HG03196 (cell line): ENCODE data around the gene BEND7.

Source experiments
- ATAC-seq: cut with Tn5 transposase; IDR thresholded peaks from one replicate; pipeline ENCODE4 v1.9.1; 2021; ENCODE audit not compliant: unreplicated experiment

BEND7 gene

DNA sequence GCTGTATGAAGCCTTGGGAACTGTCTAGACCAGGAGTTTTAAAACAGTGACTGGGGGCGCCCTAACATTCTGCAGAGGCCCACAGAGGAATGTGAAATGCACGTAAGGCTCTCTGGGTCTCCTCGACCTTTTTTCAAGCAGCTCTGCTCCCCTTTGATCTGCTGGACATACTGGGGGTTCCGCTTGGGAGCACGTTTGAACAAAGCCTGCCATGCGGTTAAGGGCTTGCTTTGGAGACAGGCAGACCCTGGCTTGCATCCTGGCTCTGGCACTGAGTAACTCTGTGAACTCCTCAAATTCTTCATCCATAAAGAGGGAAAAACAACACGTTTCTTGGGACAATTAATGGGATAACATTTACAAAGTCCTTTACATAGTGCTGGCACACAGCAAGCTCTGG lies 7.8 kb downstream of the BEND7 start:
- ATAC-seq = no peak

DNA sequence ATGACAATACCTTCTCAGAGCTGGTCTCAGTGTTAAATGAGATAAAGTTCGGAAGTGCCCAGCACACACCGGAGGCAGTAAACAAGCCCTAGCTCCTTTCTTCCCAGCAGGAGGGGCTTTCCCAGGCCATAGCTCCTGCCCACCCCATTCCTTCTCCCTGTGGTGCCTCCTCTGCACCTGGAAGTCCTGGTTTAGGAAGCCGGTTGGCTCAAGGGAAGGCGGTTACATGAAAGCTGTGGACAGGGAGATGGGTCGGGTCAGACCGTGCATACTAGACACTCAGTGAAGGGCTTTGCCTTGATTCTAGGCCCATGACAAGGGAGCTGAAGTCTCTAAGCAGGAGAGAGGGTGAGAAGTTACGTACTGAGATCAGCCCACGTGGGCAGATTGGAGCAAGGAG lies 8.6 kb downstream of the BEND7 start:
- ATAC-seq = no peak

GRCh38 chr10:13518076-13518692 lies 10.6 kb downstream of the BEND7 start:
- ATAC-seq = no peak

DNA sequence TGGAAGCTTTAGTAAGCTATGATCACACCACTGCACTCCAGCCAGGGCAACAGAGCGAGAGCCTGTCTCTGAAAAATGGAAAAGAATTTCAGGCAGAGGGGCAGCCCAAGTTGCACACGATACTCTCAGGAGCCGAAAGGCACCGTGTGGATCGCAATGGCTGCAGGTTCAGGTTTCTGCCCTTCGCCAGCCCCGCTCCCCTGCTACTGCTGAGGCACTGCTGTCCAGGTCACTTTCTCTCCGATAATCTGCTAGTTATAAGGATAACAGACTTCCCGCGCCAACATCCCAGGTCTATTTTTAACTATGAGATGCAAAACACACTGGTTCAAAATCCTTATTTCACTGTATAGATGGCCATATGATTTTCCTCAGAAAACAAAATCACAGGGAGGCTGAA lies 11.1 kb downstream of the BEND7 start:
- no peak for ATAC-seq

DNA sequence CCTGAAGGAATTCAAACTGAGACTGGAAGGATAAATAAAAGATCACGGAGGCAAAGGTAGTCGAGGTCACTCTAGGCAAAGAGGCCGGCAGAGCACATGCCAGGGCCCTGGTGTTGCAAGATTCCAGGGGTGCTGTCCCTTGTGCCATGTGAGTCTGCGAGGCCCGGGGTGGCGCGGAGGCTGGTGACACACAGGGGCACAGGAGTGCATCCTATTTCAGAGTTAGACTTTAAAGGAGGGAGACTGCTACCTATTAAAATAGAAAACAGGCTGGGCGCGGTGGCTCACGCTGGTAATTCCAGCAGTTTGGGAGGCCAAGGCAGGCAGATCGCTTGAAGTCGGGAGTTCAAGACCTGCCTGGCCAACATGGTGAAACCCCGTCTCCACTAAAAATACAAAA lies 12.6 kb downstream of the BEND7 start:
- ATAC-seq = no peak

GRCh38 chr10:13515467-13515866 lies 13.3 kb downstream of the BEND7 start:
- ATAC-seq = no peak

DNA sequence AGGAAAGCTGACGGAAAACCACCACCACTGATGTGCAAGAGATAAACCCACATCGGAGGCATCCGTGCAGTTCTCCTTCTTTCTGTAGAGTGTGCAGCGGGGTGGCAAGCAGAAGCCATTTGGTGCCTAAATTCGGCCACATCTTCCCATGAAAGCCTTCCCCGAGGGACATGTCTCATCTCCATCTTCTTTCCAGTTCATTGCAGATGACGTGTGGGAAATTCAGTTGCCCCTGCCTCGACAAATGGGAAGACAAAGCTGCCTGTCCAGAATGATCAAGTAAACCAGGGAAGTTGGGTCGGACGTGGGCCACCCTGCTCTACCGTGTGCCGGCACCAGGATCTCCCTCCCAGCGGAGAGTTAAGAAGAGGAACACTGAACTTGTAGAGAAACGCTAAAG lies 14.5 kb downstream of the BEND7 start:
- no peak for ATAC-seq

DNA sequence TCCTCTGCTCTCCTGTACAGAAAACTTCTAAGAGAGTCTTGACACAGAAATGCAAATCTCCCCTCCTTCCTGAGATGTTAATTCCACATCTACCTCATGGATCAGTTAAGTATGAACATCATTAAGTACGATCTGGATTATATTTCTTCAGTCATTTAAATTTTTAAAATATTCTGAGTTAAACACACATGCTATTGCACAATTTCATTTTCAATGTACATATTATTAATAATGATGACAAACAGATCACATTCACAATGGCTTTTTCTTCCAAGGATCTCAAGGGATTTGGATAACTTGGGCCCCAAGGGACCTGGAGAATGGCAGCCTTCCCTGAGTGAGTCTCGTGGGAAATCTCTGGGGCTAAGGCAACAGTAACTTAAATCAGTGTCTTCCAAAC lies 16.2 kb downstream of the BEND7 start:
- no peak for ATAC-seq

DNA sequence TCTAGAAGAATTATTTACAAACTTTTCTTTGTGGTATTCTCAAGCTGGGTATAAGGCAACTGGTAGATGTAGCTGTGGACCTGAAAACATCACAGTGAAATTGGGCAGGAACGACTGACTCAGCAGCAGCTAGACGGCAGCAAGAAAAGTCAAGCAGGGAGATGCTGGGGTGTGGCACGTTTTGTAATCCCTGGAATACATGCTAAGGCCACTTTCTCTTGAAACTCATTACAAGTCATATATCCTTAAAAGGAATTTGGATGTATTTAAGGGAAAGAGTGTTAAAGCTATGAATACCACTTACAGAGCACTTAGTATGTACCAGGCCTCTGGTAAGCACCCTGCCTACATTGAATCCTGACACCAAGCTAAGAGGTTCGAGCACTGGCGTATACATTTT lies 17.4 kb downstream of the BEND7 start:
- no peak for ATAC-seq

DNA sequence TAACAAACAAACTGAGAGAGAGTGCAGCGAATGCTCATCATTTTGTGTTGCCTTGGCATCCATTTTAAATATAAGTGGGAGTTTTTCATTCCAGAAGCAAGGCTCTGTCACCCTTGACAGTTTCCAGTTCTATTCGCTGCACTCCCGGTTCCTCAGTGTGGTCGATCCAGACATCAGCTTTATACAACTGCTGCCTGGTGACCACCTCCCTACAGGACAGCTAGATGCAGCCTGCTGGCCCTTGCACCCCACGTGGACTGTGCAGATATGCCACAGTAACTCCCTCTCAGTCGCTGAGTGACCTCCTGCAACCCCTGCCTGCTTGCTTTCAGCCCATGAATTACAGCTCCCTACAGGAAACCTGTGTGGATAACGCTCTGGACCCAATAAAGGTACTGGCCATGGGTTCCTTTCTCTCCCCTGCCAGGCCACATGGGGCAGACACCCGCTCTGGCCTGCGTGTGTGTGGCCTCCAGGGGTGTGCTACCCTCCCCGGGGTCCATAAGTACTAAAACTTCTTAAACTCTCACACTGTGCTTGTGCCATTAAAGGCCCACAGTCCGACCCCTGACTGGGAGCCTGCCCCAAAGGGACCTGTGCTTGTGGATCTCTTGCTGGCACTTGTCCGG lies 23.6 kb downstream of the BEND7 start:
- no peak for ATAC-seq

DNA sequence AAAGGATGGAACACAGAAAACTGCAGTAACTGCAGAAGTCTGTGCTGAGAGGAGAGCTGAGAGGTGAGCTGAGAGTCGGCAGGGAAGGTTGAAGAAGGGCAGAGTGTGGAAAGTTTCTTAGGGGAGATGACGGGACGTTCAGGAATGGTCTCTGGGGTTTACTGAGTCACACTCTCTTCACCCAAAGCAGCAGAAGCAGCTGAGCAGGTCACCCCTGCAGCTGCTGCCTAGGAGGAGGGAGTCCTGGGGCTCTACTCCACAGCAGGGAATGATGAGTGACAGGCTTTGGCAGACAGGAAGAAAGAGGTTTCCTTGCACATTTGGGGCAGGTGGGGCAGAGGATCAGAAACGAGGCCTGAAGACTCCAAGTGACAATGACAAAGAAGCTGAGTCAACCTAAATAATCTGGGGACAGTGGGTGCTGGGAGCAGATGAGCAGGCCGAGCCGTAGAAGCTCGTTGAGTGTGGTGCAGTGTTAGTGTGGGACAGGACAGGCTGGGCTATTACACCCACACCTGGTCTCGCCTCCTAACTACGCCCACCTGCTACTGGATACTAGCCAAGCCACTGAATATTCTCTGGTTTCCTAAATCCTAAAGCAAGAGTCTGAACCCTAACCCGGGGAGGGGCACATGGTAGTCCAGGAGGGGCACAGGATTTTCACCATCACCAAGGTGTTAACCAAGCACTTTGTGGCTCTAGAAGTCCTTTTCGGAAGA lies 24.9 kb downstream of the BEND7 start:
- no peak for ATAC-seq

DNA sequence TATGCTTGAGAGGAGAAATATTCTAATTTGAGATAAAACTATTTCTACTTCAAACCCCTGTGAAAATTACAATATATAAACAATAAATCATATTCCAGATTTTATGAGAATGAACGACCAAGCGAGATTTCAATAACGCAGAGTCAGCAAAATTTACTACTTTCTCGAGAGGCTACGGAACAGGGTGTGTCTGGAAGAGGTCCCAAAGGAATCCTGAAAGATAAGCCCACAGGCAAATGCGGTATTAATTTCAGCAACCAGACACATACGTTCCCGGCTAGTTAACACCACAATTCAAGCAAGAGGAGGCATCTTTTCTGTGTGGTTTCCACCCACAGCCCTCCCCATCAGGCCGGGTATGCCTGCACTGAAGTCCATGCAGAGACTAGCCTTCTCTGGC lies 26.4 kb downstream of the BEND7 start:
- ATAC-seq = no peak

- ATAC-seq = no peak
Measured at GRCh38 chr10:13500201-13500600, 28.6 kb downstream of the BEND7 start.

DNA sequence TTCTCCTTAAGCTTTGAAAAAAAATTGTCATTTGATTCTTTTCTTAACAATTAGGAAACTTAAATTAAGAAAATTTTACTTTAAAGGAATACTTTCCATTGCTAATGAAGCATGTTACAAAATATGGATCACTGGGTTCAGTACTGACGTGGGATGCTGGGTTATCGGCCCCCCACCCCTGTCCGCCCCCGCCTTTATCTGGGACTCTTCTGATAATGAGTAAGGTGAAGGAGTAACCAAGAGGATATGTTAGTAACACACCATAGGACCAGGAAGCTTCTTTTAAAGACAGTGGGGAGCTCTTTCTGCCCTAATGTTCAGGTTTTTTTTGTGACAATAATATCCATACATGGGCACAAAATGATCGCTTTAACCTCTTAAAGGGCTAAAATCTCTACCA lies 29.7 kb downstream of the BEND7 start:
- no peak for ATAC-seq

DNA sequence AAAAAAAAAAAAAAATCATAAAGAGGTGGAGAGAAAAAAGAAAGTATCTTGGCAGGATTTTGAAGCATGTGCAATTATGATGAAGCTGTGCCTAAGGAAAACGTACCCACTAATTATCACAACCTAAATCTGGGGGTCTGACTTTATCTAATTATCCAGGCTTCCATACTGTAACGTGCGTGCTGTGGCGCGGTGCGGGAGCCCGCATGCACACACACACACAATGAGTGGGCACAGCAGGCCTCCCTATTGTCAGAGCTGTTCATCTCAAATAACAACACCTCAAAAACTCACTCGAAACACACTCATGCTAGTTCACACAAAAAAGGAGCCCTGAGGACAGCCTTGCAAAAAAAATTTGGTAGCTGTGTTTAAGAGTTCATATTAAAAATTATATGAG lies 31.9 kb downstream of the BEND7 start:
- no peak for ATAC-seq

DNA sequence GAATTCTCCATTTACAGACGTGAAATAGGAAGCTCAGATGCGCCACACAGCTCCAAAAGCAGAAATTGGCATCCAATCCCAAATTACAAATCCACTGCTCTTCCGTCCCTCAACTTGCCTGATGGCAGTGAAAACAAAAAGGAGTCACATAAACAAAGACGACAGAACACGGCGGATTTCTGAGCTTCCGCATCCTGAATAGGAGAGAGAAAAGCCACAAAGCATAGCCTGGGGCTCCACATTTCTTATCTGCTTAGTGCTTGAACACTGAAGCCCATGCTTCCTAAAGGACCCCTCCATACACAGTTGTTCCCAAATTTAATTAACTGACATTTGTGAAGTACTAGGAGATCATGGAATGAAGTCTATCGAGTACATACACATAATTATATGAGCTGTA lies 32.6 kb downstream of the BEND7 start:
- ATAC-seq = no peak

DNA sequence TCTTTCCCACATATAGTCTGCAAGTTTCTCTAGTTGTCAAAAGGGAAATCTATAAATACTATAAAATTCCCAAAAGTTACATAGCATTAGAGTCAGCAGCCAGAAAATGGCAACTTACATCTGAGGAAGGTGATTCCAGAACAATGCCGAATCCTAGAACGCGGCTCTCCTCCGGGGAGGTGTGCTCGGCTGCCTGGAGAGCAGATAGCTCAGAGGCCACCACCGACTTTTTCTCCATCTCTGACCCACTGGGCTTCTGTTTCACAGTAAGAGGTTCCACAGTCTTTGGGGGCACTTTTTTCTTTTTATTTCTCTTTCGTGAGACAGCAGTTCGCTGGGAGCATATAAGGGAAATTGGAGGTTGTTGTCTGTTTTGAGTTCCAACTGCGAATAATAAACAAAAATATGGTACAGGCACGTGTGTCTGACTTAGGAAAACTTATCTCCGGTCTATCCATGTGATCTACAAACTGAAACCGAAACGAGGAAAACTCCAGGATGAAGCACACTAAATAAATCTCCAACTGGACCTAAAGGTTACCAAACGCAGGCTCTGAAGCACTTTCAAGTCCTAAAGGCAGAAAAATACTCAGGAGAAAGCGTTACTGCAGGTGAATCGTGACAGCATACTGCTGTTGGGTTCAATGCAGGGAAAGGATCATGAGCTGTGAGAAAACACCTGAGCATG lies 36.2 kb downstream of the BEND7 start:
- ATAC-seq = no peak

DNA sequence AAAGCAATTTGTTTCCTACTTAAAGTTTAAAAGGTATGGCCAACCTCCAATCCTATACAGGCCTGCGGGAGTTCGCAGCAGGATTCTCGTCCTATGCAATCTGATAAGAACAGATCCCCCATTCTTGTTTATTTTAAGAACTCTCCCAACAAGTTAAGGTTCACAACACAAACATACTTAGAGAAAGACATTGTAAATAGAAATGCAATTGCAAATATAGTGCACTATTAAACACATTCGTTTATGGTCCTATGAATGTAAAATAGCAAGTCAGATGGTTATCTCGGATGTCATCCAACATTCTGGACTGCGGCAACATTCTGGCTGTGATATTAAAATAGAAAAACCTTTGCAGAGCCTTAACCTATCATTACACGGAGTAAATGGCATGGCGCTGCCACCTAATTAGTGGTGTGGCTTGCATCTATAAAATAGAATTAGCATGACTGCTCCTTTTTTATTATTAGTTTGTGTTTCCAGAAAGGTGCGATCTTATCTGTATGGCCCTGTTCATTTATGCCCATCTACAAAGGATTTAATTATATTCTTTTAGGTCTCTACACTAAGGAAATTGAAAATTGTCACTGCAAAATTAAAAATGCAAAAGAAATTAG lies 37.0 kb downstream of the BEND7 start:
- ATAC-seq = no peak

- ATAC-seq = no peak
Measured at GRCh38 chr10:13490503-13490902, 38.3 kb downstream of the BEND7 start.

DNA sequence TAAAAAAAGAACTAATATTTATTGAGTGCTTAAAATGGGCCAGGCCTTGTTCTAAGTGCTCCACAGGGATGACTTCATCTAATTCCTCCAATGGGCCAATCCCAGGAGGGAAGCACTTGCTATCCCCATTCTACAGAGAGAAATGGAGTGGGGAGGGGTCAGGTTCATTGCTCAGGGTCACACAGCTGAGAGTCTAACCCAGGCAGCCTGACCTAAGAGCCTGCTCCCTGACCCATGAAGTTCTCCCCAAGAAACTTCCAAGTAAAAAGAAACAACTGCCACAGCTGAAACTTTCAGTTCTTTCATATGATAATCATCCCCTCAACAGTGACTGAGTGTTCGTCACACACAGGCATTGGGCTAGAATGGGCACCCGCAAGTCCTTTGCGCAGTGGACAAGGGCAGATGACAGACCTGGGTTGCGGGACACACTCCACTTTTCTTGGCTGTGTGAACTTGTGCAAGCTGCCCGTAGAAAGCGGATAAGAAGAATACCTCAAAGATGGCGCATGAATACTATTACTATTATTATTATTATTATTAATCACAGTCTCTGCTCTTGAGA lies 39.7 kb downstream of the BEND7 start:
- ATAC-seq = no peak

- no peak for ATAC-seq
Measured at GRCh38 chr10:13485623-13486022, 43.2 kb downstream of the BEND7 start.
